Hepatocyte (in vitro differentiated cells): ENCODE data around the gene NSRP1. TPM values are rescaled to one million over a fixed set of nuclear protein-coding genes. Genes with fewer than 3 reads are reported as not detected.

ENCODE experiments used
- DNase-seq: peaks from one replicate; pipeline ENCODE4 v3.0.0-alpha.2; 2016; ENCODE audit warnings: low spot score
- H2AFZ ChIP-seq: fragments of 200-600 bp; sonication (generic); 2 replicates; pipeline ENCODE4 v1.6.0; 2016; ENCODE audit warnings: antibody characterized with exemption, mild to moderate bottlenecking
- H3K27ac ChIP-seq: fragments of 200-600 bp; sonication (generic); 2 replicates; pipeline ENCODE4 v1.5.1; 2016; ENCODE audit warnings: mild to moderate bottlenecking
- H3K27me3 ChIP-seq: fragments of 200-600 bp; sonication (generic); 2 replicates; pipeline ENCODE4 v1.6.1; 2016
- H3K36me3 ChIP-seq: fragments of 200-600 bp; sonication (generic); replicated peaks from 2 replicates; pipeline ENCODE4 v1.5.1; 2016; ENCODE audit warnings: low read depth; ENCODE audit not compliant: insufficient read depth
- H3K4me1 ChIP-seq: fragments of 200-600 bp; sonication (generic); 2 replicates; pipeline ENCODE4 v1.5.1; 2016; ENCODE audit warnings: mild to moderate bottlenecking, moderate library complexity; ENCODE audit not compliant: insufficient read depth
- H3K4me2 ChIP-seq: fragments of 200-600 bp; sonication (generic); 2 replicates; pipeline ENCODE4 v1.6.0; 2016
- H3K4me3 ChIP-seq: fragments of 200-600 bp; sonication (generic); 2 replicates; pipeline ENCODE4 v1.5.1; 2016; ENCODE audit warnings: mild to moderate bottlenecking
- H3K79me2 ChIP-seq: fragments of 200-600 bp; sonication (generic); 2 replicates; pipeline ENCODE4 v1.6.0; 2017; ENCODE audit warnings: mild to moderate bottlenecking
- H3K9me2 ChIP-seq: fragments of 200-600 bp; sonication (generic); replicated peaks from 2 replicates; pipeline ENCODE4 v1.6.0; 2017; ENCODE audit warnings: mild to moderate bottlenecking; ENCODE audit not compliant: insufficient read depth
- H3K9me3 ChIP-seq: fragments of 200-600 bp; sonication (generic); 2 replicates; pipeline ENCODE4 v1.5.1; 2016; ENCODE audit warnings: low read depth, mild to moderate bottlenecking
- H4K20me1 ChIP-seq: fragments of 200-600 bp; sonication (generic); 2 replicates; pipeline ENCODE4 v1.6.0; 2016; ENCODE audit warnings: mild to moderate bottlenecking; ENCODE audit not compliant: insufficient read depth, poor library complexity, severe bottlenecking
- CTCF ChIP-seq: fragments of 200-600 bp; sonication (generic); IDR thresholded peaks from 2 replicates; pipeline ENCODE4 v1.5.1; 2016; ENCODE audit warnings: antibody characterized with exemption, mild to moderate bottlenecking; ENCODE audit not compliant: poor library complexity
- EZH2 ChIP-seq: fragments of 200-600 bp; sonication (generic); IDR thresholded peaks from 2 replicates; pipeline ENCODE4 v1.6.1; 2016; ENCODE audit warnings: antibody characterized with exemption, mild to moderate bottlenecking, borderline replicate concordance
- EZH2phosphoT487 ChIP-seq: fragments of 200-600 bp; sonication (generic); IDR thresholded peaks from one replicate; pipeline ENCODE4 v1.6.1; 2018; ENCODE audit warnings: antibody characterized with exemption, mild to moderate bottlenecking, low read depth, moderate library complexity; ENCODE audit not compliant: unreplicated experiment, severe bottlenecking
- WGBS: methylation state at CpG from one replicate; pipeline ENCODE4 v1.1.6; 2016; ENCODE audit warnings: low lambda C conversion rate; ENCODE audit errors: missing lambda C conversion rate; 5-methylcytosine and 5-hydroxymethylcytosine counted together
- polyA plus RNA-seq: library from polyadenylated mRNA; unstranded; fragments of >200 nt; fragmentation: Nextera tagmentation; extraction: Ambion mirVana; gene quantifications from 2 replicates; pipeline ENCODE4 v1.2.1, GENCODE V29; 2016
- total RNA-seq: library from RNA; depleted of rRNA; stranded (reverse); fragments of >200 nt; gene quantifications from 2 replicates; pipeline ENCODE4 v1.2.3, GENCODE V29; 2014

Gene NSRP1
- total and polyA plus RNA-seq, 2 experiments from 2014 or later, result 8.6 to 39.2 TPM

GRCh38 chr17:30210366-30210765 lies 93.8 kb downstream of the NSRP1 start:
- no peaks in the 10 kb centered on the region for H3K4me1 ChIP-seq
- WGBS, result 94% methylated on average over 11 of the region's 11 CpGs
- DNase-seq, result no peak
- no peak for TF ChIP-seq CTCF
- H3K9me2 ChIP-seq, result no peaks in the 10 kb centered on the region
- no peaks in the 10 kb centered on the region for H3K79me2 ChIP-seq
- no peak overlapping the region for H3K27ac ChIP-seq
- H4K20me1 ChIP-seq, result no peaks in the 10 kb centered on the region
- no peaks in the 10 kb centered on the region for H3K9me3 ChIP-seq
- no peak overlapping the region for H3K4me2 ChIP-seq
- no peaks in the 10 kb centered on the region for H3K36me3 ChIP-seq
- no peaks in the 10 kb centered on the region for H3K27me3 ChIP-seq
- H3K4me3 ChIP-seq, result no peak overlapping the region
- no peak overlapping the region for H2AFZ ChIP-seq

GRCh38 chr17:30210901-30211300 lies 94.3 kb downstream of the NSRP1 start:
- no peak overlapping the region for H3K4me3 ChIP-seq
- no peak for DNase-seq
- WGBS, result 93% methylated on average over 10 of the region's 10 CpGs

GRCh38 chr17:30211371-30211770 lies 94.8 kb downstream of the NSRP1 start:
- H4K20me1 ChIP-seq, result no peaks in the 10 kb centered on the region
- TF ChIP-seq EZH2, result no peak
- TF ChIP-seq EZH2phosphoT487, result no peak
- no peak for TF ChIP-seq CTCF
- 93% methylated on average over 6 of the region's 6 CpGs for WGBS

More at GRCh38 chr17:30210901-30211300, 94.3 kb downstream of the NSRP1 start:
- H3K36me3 ChIP-seq, result no peaks in the 10 kb centered on the region
- no peaks in the 10 kb centered on the region for H3K9me2 ChIP-seq
- TF ChIP-seq EZH2phosphoT487, result no peak
- TF ChIP-seq CTCF, result no peak
- no peak for TF ChIP-seq EZH2
- no peaks in the 10 kb centered on the region for H4K20me1 ChIP-seq
- H3K27ac ChIP-seq, result no peak overlapping the region
- no peaks in the 10 kb centered on the region for H3K4me1 ChIP-seq
- H3K79me2 ChIP-seq, result no peaks in the 10 kb centered on the region
- H3K9me3 ChIP-seq, result no peaks in the 10 kb centered on the region
- H3K4me2 ChIP-seq, result no peak overlapping the region
- H3K27me3 ChIP-seq, result no peaks in the 10 kb centered on the region
- no peak overlapping the region for H2AFZ ChIP-seq

GRCh38 chr17:30212750-30213149 lies 96.1 kb downstream of the NSRP1 start:
- H3K79me2 ChIP-seq, result no peaks in the 10 kb centered on the region

More at GRCh38 chr17:30211371-30211770, 94.8 kb downstream of the NSRP1 start:
- Histone ChIP-seq H3K4me3 (no peak overlapping the region), H3K4me2 (no peak overlapping the region), H3K36me3 (no peaks in the 10 kb centered on the region), H3K9me3 (no peaks in the 10 kb centered on the region), H3K27ac (no peak overlapping the region), H3K79me2 (no peaks in the 10 kb centered on the region), H3K27me3 (no peaks in the 10 kb centered on the region), H3K4me1 (no peaks in the 10 kb centered on the region), H3K9me2 (no peaks in the 10 kb centered on the region), H2AFZ (no peak overlapping the region)
- no peak for DNase-seq

More at GRCh38 chr17:30212750-30213149, 96.1 kb downstream of the NSRP1 start:
- WGBS, result 89% methylated on average over 11 of the region's 11 CpGs
- Histone ChIP-seq H3K4me3 (no peak overlapping the region), H3K9me3 (no peaks in the 10 kb centered on the region), H2AFZ (no peak overlapping the region), H3K36me3 (no peaks in the 10 kb centered on the region), H3K4me2 (no peak overlapping the region), H3K27ac (no peak overlapping the region), H3K27me3 (no peaks in the 10 kb centered on the region), H3K4me1 (no peaks in the 10 kb centered on the region), H4K20me1 (no peaks in the 10 kb centered on the region), H3K9me2 (no peaks in the 10 kb centered on the region)
- no peak for DNase-seq
- no peak for TF ChIP-seq EZH2phosphoT487
- no peak for TF ChIP-seq EZH2
- no peak for TF ChIP-seq CTCF
